GM18526 (cell line): ENCODE measurements around the gene P2RX7.

Experiments used
- POLR2A ChIP-seq: IDR thresholded peaks from 3 replicates; pipeline ENCODE4 v1.6.1; 2011; ENCODE audit not compliant: insufficient read length; ENCODE audit errors: extremely low read depth

The P2RX7 gene

GRCh38 chr12:121223292-121224285 is 90.9 kb downstream of the P2RX7 start:
- TF ChIP-seq POLR2A, result no peak

- TF ChIP-seq POLR2A, result no peak
Observed at GRCh38 chr12:121224591-121224990, 91.9 kb downstream of the P2RX7 start.

DNA sequence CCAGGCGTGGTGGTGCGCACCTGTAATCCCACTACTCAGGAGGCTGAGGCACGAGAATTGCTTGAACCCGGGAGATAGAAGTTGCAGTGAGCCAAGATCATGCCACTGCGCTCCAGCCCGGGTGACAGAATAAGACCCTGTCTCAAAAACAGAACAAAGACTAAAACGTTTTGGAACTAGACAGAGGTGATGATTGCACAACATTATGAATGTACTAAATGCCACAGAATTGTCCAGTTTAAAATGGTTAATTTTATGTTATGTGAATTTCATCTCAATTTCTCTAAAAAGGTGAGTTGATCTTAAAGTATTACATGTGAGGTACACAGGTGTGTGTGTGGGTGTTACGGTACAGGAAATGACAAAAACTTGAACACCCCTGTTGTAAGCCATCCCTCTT is 93.7 kb downstream of the P2RX7 start:
- TF ChIP-seq POLR2A, result no peak

GRCh38 chr12:121227294-121227693 is 94.6 kb downstream of the P2RX7 start:
- TF ChIP-seq POLR2A, result no peak

- no peak for TF ChIP-seq POLR2A
Observed at GRCh38 chr12:121228919-121229665, 96.4 kb downstream of the P2RX7 start.

- TF ChIP-seq POLR2A, result no peak
Observed at GRCh38 chr12:121230538-121230907, 97.8 kb downstream of the P2RX7 start.

GRCh38 chr12:121232163-121232562 is 99.5 kb downstream of the P2RX7 start:
- TF ChIP-seq POLR2A, result no peak

- TF ChIP-seq POLR2A, result no peak
Observed at GRCh38 chr12:121232977-121233627, 100.4 kb downstream of the P2RX7 start.

DNA sequence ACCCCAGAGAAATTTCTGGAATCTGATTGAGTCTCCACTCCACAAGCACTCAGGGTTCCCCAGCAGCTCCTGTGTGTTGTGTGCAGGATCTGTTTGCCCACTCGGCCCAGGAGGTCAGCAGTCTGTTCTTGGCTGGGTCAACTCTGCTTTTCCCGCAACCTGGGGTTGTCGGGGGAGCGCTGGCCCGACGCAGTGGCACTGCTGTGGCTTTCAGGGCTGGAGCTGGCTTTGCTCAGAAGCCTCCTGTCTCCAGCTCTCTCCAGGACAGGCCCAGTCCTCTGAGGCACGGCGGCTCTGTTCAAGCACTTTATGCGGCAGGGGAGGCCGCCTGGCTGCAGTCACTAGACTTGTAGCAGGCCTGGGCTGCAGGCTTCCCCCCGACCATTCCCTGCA is 100.9 kb downstream of the P2RX7 start:
- no peak for TF ChIP-seq POLR2A

- TF ChIP-seq POLR2A, result no peak
Observed at GRCh38 chr12:121236776-121237175, 104.1 kb downstream of the P2RX7 start.

GRCh38 chr12:121237415-121237814 is 104.7 kb downstream of the P2RX7 start:
- TF ChIP-seq POLR2A, result no peak
